GM12874 (cell line): ENCODE measurements around the gene MGAT5B.

Experiments used
- TF ChIP-seq, protein P1 (sequence below): IDR thresholded peaks from 2 replicates; pipeline ENCODE4 v1.5.1; 2011; ENCODE audit warnings: low read depth, mild to moderate bottlenecking, control low read depth, low read length, moderate library complexity; ENCODE audit not compliant: insufficient read depth

The MGAT5B gene

GRCh38 chr17:76877437-76877836, 9.2 kb downstream of the MGAT5B start:
- TF ChIP-seq, protein P1, sequence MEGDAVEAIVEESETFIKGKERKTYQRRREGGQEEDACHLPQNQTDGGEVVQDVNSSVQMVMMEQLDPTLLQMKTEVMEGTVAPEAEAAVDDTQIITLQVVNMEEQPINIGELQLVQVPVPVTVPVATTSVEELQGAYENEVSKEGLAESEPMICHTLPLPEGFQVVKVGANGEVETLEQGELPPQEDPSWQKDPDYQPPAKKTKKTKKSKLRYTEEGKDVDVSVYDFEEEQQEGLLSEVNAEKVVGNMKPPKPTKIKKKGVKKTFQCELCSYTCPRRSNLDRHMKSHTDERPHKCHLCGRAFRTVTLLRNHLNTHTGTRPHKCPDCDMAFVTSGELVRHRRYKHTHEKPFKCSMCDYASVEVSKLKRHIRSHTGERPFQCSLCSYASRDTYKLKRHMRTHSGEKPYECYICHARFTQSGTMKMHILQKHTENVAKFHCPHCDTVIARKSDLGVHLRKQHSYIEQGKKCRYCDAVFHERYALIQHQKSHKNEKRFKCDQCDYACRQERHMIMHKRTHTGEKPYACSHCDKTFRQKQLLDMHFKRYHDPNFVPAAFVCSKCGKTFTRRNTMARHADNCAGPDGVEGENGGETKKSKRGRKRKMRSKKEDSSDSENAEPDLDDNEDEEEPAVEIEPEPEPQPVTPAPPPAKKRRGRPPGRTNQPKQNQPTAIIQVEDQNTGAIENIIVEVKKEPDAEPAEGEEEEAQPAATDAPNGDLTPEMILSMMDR: no peak

DNA sequence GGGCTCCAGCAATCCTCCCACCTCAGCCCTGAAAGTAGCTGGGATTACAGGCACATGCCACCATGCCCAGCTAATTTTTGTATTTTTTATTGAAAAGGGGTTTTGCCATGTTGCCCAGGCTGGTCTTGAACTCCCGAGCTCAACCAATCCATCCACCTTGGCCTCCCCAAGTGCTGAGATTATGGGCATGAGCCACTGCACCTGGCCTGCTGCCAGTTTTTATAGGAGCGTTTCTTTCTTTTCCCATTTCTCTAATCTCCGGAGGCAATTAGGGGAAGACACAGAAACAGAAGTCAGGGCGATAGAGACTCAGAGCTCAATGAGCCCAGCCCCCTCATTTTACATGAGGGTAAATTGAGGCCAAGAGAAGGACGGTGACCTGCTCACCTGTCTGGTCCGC, 10.4 kb downstream of the MGAT5B start:
- TF ChIP-seq, protein P1: no peak

DNA sequence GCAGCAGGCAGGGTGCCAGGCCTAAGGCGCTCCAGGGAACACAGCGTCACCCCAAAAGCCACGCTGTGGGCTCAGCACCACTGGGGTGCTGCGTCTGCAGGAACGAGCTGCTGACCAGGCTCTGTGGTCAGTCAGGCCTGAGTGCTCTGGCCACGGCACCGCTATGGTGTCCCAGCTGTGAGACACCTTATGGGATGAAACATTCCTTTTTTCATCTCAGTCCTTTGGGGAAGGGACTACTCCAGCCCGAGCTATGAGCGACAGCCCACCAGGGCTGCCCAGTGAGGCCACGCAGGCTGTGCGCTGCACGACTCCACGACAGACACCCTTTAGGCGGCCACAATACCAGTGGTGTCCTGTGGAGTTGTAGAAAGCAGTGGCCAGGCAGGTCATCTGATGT, 11.1 kb downstream of the MGAT5B start:
- TF ChIP-seq, protein P1: no peak

DNA sequence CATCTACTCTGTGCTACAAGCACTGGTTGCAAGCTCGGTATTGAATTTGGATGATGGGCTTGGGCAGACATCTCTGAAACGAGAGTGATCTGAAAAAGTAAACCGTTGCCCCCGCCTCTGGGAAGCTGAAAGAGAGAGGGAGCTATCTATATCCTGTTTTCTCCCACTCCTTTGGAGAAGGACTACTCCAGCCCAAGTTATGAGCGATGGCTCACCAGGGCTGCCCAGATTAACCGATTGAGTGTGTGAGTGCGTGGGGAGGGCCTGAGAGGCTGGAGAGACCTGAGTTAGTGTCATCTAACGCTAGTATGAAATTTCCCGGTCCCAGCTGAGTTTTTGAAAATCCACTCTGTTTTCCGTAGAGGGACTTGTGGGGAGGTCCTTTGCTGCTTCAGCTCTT, 11.5 kb downstream of the MGAT5B start:
- TF ChIP-seq, protein P1: no peak

- TF ChIP-seq, protein P1: no peak
Observed at GRCh38 chr17:76880268-76880667, 12.1 kb downstream of the MGAT5B start.

DNA sequence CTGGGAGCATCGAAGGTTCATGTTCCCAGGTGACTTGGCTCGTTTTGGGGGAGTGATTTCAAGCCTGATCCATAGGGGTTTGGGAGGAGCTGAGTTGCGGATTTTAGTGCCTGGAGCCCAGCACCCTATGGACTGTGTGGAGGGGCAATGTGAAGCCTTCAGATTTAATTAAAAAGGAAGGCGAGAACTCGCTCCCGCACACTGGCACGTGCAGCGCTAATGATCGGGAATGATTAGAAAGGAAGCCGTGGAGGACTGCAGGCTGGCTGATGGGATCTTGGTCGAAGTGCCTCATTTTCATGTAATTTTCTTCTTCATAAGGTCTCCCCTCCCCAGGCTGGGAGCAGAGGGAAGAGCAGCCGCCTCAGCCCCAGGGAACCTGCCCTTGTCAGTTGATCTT, 12.8 kb downstream of the MGAT5B start:
- TF ChIP-seq, protein P1: no peak

GRCh38 chr17:76881408-76881807, 13.2 kb downstream of the MGAT5B start:
- TF ChIP-seq, protein P1: no peak

DNA sequence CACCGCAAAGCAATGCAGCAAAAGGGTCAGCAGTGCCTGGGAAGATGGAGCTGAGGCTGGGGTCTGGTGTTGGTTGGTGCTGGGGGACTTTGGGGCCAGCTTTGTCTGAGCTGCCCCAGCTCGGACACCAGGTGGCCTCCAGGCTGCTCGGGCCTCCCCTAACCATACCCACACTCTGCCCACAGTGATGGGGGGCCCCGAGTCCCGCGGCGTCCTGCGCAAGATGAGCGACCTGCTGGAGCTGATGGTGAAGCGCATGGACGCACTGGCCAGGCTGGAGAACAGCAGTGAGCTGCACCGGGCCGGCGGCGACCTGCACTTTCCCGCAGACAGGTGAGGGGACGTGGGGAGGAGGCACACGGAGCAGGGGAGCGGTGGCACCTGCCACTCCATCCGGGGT, 13.8 kb downstream of the MGAT5B start:
- TF ChIP-seq, protein P1: no peak
